GM18861 (cell line): Measurements from ENCODE around the gene ASB10.

ENCODE experiments used
- ATAC-seq: cut with Tn5 transposase; IDR thresholded peaks from one replicate; pipeline ENCODE4 v1.9.1; 2021; ENCODE audit not compliant: unreplicated experiment

The ASB10 gene

DNA sequence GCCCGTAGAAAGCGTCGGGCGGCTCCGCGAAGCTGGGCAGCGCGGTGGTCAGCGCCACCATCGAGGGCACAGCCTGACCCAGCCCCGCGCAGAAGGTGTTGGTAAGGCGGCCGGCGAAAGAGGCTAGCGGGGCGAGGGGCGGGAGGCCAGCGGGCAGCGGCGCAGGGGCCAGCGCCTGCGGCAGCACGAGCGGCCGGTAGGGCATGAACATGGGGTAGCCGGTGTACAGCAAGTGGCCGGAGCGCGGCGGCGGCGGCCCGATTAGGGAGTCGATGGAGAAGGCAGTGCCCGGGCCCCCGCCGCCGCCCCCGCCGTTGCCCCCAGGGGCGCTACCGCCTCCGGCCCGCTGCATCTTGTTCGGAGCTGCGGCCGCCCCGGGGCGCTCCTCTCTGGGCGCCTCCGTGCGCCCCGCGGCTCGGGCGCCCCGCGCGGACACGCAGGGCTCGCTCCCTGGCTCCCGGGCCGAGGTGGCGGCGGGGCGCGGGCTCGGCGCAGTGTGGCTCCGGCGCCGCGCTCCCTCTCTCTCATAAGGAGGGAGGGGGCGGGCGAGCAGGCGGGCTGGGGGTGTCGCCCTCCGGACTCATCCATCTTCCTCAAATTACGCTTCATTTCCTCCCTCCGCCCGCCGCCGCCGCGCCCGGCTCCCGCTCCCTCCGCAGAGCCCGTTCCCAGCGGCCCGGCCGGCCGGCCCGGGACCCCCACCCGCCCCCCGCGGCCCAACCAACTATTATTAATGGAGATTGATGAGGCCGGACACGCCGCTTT lies 19.7 kb downstream of the ASB10 start, which contains the start of gene GBX1:
Gene GBX1 (minus strand): TSS at position 498 of the 765 bp plus-strand sequence. CDS start 146 bp downstream, at position 352.
- no peak for ATAC-seq

- ATAC-seq, result no peak
Observed at GRCh38 chr7:151166629-151167196, 20.3 kb downstream of the ASB10 start.

GRCh38 chr7:151161757-151162156 lies 25.3 kb downstream of the ASB10 start:
- no peak for ATAC-seq

DNA sequence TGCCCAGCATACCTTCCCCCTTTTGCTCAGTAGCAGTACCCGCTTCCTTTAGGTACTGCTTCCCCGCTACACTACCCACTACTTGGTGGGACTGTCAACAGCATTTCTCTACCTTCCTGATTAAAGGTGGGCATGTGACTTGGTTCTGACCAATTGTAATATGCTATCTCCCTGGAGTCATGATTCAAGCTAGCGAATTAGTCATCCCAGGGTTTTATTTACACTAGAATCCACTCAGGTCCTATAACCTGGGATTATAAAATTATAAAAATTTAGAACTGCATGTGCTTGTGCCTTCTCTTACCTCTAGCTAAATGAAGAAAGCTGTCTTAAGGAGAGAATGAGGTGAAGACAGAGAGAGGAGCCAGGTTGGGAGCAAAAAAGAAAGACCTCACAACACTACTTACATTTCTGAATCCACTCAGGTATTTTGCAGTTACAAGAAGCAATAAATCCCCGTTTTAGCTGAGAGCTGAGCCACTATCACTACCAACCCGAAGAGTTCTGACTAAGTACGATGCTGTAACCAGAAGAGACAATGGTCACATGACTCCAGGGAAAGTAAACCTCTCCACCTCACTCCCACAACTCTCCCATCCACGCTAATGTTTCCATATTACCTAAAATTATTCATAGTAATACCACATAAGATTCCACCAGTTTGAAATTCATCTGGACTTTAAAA lies 29.3 kb downstream of the ASB10 start:
- no peak for ATAC-seq

GRCh38 chr7:151152643-151153513 lies 34.2 kb downstream of the ASB10 start:
- no peak for ATAC-seq

DNA sequence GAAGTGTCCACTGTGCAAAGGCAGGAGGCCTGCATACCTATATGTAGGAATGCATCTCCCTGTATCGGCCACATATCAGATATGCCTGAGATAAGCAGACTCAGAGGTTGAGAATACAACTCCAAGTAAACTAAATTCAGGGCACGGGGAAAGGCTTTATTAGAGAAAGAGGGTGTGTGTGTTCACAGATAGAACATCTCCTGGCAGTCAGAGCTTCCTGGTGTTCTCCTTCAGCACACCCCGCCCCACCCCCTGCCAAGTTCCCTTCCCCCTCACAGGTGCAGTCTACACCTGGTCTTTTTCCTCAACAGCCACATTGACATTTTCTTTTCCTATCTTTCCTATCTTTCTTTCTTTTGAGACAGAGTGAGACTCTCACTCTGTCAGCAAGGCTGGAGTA lies 36.7 kb downstream of the ASB10 start:
- no peak for ATAC-seq

DNA sequence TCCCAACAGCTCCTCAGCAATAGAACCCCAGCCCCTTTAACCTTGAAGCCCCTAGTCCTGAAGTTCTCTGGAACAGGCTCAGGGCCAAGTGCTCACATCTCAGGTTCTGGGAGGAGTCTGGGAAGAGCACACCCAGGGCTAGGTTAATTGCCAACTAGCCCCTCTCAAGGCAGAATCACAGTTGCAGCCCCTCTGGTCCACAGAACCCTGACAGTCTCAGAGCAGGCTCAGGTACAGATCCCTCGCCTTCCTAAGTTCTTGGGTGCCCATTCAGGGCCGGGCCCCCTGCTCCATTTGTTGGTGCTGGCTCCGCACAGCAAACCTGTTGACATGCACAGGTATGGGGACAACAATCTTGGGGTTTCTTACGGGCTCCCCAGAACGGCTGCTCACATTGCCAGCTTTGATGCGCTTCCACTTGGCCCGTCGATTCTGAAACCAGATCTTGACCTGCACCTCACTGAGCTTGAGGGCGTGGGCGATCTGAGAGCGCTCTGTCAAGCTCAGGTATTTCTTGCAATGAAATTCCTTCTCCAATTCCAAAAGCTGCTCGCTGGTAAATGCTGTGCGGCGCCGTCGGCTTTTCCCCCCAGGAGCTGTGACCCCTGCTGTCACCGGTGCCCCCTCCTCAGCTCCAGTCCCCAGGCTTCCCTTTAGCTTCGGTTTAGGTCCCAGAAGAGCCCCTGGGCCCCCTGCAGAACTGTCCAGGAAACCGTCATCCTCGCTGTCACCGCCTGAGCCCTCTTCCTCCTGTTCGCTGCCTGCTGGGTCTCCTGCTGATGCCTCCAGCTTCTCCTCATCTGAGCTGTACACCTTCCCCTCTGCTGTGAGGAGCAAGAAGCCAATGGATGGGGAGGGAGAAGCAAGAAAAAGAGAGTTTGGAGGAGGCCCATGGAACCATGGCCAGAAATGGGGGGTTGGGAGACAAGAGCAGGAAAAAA lies 38.5 kb downstream of the ASB10 start:
- no peak for ATAC-seq

DNA sequence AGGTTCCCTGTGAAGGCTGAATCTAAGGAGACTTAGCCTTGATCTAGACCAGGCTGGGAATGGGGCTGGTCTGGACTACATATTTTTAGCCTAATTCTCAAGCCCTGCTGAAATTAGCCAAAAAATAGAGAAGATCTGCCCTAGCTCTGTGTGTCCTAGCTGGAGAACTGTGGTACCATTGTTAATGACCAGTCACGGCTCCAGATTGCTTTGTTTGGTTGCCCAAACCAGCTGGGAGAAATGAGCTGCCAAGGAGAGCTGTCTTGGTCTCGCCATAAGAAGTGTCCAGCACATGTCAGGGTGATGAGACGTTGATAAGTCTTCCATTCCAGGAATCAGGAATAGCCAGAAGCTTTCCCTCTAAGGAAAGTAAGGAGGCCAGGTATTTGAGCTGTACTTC lies 40.3 kb downstream of the ASB10 start:
- no peak for ATAC-seq

- ATAC-seq, result no peak
Observed at GRCh38 chr7:151144387-151144786, 42.7 kb downstream of the ASB10 start.

DNA sequence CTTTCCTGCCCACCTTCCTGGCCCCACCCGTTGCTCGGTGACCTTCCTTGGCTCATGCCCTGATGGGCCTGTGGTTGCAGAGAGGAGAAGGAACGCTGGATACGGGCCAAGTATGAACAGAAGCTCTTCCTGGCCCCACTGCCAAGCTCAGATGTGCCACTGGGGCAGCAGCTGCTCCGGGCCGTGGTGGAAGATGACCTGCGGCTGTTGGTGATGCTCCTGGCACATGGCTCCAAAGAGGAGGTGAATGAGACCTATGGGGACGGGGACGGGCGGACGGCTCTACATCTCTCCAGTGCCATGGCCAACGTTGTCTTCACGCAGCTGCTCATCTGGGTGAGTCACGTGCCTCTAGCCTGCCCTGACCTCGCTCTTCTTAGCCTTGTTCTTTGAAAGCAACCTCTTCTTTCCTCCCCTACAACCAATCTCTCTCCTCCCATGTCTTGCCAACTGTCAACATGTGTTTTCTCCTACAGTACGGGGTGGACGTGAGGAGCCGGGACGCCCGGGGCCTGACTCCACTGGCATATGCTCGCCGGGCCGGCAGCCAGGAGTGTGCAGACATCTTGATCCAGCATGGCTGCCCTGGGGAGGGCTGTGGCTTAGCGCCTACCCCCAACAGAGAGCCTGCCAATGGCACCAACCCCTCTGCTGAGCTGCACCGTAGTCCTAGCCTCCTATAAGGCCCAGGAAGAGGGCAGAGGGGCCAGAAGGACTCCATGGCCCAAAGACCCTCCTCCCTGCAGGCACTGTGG lies 43.6 kb downstream of the ASB10 start:
- ATAC-seq, result no peak

DNA sequence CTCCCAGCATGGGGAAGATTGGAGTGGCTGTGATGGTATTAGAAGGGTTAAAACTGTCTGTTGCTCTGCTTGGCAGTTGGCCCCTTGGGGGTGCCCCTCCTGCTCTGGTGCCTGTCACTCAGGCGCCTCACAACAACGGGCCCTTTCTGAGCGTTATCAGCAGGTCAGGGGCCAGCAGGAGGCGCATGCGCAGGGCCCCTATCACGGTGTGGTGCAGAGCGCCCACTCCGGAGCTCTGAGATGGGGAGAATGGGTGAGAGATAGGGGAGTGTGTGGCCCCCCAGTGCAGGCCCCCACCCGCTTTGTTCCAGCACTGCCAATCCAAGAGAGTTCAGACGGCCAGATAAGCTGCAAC lies 44.4 kb downstream of the ASB10 start:
- no peak for ATAC-seq

- ATAC-seq, result no peak
Observed at GRCh38 chr7:151141855-151142685, 45.0 kb downstream of the ASB10 start.

DNA sequence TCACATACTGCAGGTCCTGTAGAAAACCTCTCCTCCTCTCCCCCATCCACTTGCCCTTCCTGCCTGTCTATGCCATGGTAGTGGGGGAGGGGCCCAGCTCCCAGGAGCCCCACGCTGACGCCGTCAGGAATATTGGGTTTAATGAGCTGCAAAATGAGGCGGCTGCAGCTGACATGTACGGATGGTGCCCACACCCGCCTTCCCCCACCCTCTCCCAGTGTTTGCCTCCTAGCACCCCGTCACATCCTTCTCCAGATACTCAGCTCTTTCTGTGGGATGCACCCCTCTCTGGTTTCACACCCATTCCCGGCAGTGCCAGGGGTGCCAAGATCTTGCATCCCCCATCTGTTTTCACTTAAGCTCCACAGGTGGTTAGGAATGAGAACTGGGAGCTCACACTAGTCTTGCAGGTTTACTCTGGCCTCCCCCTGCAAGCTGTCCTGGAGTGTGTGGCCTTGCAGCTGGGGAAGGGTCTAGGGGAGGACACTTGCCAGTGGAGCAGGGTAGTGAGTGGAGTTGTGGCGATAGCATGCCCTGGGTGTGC lies 45.7 kb downstream of the ASB10 start:
- no peak for ATAC-seq

GRCh38 chr7:151140826-151141225 lies 46.2 kb downstream of the ASB10 start:
- no peak for ATAC-seq

GRCh38 chr7:151139791-151140190 lies 47.3 kb downstream of the ASB10 start:
- no peak for ATAC-seq

DNA sequence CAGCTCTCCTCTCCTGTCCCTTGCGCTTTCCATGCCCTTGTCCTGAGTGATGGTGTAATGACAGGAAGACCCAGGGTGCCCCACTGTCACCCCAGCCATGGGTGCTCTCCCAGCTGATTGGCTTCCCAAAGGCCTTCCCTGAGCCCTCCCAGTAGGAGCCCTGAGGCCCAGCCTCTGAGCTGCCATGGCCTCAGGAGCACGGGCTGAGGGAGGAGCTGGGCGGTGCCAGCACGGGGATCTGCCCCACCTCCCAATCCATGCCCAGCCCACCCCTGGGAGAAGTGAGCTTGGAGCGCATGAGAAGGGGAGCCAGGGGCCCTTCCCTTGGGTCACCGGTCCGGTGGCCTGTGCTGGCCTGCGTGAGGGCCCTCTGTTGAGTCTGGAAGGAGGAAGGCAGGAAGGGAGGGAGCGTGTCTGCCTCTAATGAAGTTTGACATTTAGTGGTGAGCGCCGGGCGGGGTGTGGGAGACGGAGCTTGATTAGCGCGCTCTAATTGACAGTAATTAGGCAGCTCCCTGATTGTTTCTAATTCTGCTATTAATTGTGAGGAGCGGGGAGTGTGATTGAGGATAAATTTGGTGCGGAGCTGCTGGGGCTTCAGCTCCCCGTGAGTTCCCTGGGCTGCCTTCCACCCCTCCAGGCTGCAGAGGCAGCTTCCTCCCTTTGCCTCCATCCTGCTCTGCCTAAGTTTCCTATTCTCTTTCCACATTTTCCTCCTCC lies 47.8 kb downstream of the ASB10 start:
- ATAC-seq, result no peak

GRCh38 chr7:151138153-151138851 lies 48.7 kb downstream of the ASB10 start:
- no peak for ATAC-seq
